ENCODE results near the gene CD48.

GRCh38 chr1:160681066-160681890 is 30.3 kb downstream of the CD48 start:
- TF ChIP-seq POLR2AphosphoS5 (IDR thresholded peaks at IDR 0.05): no peak
- TF ChIP-seq CTCF (IDR thresholded peaks at IDR 0.05): peak in 2 of 4 experiments; percentile 15 to 21
- TF ChIP-seq POLR2A (IDR thresholded peaks at IDR 0.05): no peak
- TF ChIP-seq EP300 (IDR thresholded peaks at IDR 0.05): no peak
